Left lung (tissue), 10 donors: ENCODE results near the gene GPRIN1. TPM values are rescaled to one million over a fixed set of nuclear protein-coding genes. Genes with fewer than 3 reads are reported as not detected.

ENCODE experiments used
- ATAC-seq: fragments of 200-7000 bp; cut with Tn5 transposase; one replicate; pipeline ENCODE4 v1.9.1; 2020; ENCODE audit warnings: moderate library complexity
- DNase-seq, 4 donors: peaks; one replicate each; pipeline ENCODE4 v3.0.0-alpha.2; 2013 to 2020
- H3K27ac ChIP-seq, 2 donors: fragments of 200-600 bp; sonication (generic) in 1 of 2; one replicate each; pipeline versions ENCODE4 v1.5.0 to v1.8.0; 2020 to 2021
- H3K27me3 ChIP-seq, 2 donors: fragments of 200-600 bp; sonication (generic) in 1 of 2; one replicate each; pipeline versions ENCODE4 v1.5.0 to v1.8.0; 2020 to 2021
- H3K36me3 ChIP-seq, 2 donors: fragments of 200-600 bp; sonication (generic) in 1 of 2; one replicate each; pipeline versions ENCODE4 v1.5.0 to v1.8.0; 2020 to 2021
- H3K4me1 ChIP-seq, 2 donors: fragments of 200-600 bp; one replicate each; pipeline ENCODE4 v1.8.0; 2021
- H3K4me3 ChIP-seq, 2 donors: fragments of 200-600 bp; sonication (generic) in 1 of 2; one replicate each; pipeline versions ENCODE4 v1.5.0 to v1.8.0; 2020 to 2021; ENCODE audit warnings: mild to moderate bottlenecking in 1 of 2
- H3K9me3 ChIP-seq, 2 donors: fragments of 200-600 bp; sonication (generic) in 1 of 2; one replicate each; pipeline versions ENCODE4 v1.5.0 to v1.8.0; 2020 to 2021
- CTCF ChIP-seq, 2 donors: fragments of 200-600 bp; sonication (generic) in 1 of 2; IDR thresholded peaks; one replicate each; pipeline versions ENCODE4 v1.5.0 to v1.8.0; 2021; ENCODE audit warnings: antibody characterized with exemption in 2 of 2
- intact Hi-C, 2 donors: fragments of 100-400 bp; cut with DNase I; formaldehyde crosslinking; loops; one replicate each; pipeline versions ENCODE4 v1.11.2 to v1.14.2; 2022
- polyA plus RNA-seq, 6 donors: library from polyadenylated mRNA; unstranded; fragments of 120-200 nt; gene quantifications; one replicate each; pipeline ENCODE4 v1.2.1, GENCODE V29; 2013; ENCODE audit not compliant: insufficient read length in 6 of 6
- total RNA-seq, 2 donors: library from RNA; stranded (reverse); fragmentation: NEBNext Ultra II Directional; extraction: Animal tissue kit (Norgen Biotek cat#: 25700); gene quantifications; one replicate each; pipeline ENCODE4 v1.2.1, GENCODE V29; 2021
- donor health status: DM: no; HTN: yes; CAD: no.
- donor health status: DM: no; HTN: no; CAD: no.

Gene GPRIN1
- total and polyA plus RNA-seq, 8 donors = 0.70 to 2.6 (median 1.1) TPM

DNA sequence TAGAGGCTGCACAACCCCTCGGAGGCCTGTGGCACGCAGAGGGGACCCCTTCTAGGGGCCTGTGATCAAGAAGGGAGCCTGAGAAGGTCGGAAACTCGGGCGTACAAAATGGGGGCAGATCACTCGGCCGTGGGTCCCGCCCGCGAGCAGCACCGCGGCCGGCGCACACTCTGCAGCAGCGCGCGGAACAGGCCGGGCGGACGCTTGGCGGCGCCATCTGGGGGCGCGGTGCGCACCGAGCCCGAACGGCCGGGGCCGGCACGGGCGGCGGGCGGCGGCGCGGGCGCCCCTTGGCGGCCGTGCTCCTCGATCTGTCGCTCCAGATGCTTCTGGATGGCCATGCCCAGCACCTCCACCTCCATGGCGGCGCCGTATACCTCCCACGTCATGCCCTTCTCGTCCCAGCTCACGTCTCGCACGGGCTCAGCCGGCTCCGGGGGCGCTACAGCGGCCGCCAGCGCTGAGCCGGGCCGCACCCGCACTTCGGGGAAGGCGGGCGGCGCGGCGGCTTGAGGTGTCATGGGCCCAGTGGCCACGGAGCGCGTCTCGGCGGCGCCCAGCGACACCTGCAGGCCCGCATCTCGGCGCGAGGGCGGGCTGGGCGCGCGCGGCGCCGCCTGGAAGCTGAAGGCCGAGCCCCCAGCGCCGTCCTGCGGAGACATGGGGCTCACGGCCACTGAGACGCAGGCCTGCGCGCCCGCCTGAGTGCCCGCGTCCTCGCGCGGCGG is 13.1 kb downstream of the GPRIN1 start:
- peaks cover 0 to 42% of the 10 kb centered on the region in 2 donors for H3K27me3 ChIP-seq
- H3K36me3 ChIP-seq = no peaks in the 10 kb centered on the region
- peaks cover 0 to 10% of the 10 kb centered on the region in 2 donors for H3K4me1 ChIP-seq
- intact Hi-C loops = no loop called here
- H3K4me3 ChIP-seq = no peak overlapping the region
- DNase-seq (peak in 1 of 4 donors; percentile 39), ATAC-seq (peak; percentile 88)
- TF ChIP-seq CTCF (IDR thresholded peaks at IDR 0.05) = no peak
- H3K27ac ChIP-seq = no peak overlapping the region
- H3K9me3 ChIP-seq = no peaks in the 10 kb centered on the region

- TF ChIP-seq CTCF (IDR thresholded peaks at IDR 0.05) = no peak
- peaks cover 0 to 10% of the 10 kb centered on the region in 2 donors for H3K4me1 ChIP-seq
- intact Hi-C loops = no loop called here
- H3K9me3 ChIP-seq = no peaks in the 10 kb centered on the region
- no peak overlapping the region for H3K4me3 ChIP-seq
- no peaks in the 10 kb centered on the region for H3K36me3 ChIP-seq
- DNase-seq (no peak), ATAC-seq (no peak)
- H3K27ac ChIP-seq = no peak overlapping the region
- peaks cover 0 to 42% of the 10 kb centered on the region in 2 donors for H3K27me3 ChIP-seq
These were observed 13.8 kb downstream of the GPRIN1 start for GRCh38 chr5:176596069-176596644.

DNA sequence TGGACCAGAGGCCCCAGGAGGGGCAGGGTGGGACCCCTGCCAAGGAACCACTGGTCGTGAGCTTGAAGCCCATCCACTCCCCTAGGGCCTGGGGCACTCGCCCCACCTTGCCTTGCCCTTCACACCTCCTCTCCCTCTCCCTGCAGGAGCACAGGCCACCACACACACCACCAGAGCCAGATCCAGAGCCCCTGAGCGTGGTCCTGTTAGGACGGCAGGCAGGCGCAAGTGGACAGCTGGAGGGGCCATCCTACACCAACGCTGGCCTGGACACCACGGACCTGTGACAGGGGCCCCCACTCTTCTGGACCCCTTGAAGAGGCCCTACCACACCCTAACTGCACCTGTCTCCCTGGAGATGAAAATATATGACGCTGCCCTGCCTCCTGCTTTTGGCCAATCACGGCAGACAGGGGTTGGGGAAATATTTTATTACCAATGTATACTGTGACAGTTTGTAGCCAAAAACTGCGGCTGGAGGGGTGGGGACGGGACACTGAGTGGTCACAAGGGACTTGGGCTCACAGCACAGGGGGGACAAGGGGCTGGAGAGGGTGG is 14.5 kb downstream of the GPRIN1 start:
- H3K9me3 ChIP-seq = no peaks in the 10 kb centered on the region
- ATAC-seq = no peak
- peaks cover 0 to 42% of the 10 kb centered on the region in 2 donors for H3K27me3 ChIP-seq
- H3K4me1 ChIP-seq = peaks cover 0 to 10% of the 10 kb centered on the region in 2 donors
- H3K27ac ChIP-seq = no peak overlapping the region
- H3K36me3 ChIP-seq = no peaks in the 10 kb centered on the region
- TF ChIP-seq CTCF (IDR thresholded peaks at IDR 0.05) = no peak
- no peak overlapping the region for H3K4me3 ChIP-seq
- no peak for DNase-seq
- intact Hi-C loops = no loop called here

DNA sequence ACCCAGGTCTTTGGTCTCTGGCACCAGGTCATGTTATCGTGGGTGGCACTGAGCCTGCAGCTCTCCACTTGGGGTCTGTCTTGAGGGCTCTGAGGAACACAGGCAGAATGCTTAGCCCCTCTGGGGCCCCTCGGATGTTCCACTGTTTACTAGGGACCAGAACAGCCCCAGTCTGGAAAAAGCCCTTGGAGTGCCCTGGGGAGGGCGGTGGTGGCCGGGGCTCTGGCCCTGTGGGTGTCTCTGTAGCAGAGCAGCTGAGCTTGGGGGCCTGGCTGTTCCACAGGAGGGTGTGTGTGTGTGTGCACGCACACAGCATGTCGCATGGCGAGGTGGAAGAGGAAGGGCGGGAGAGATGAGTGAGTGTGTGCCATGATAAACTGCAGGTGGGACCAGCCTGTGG is 15.4 kb downstream of the GPRIN1 start:
- DNase-seq (no peak), ATAC-seq (no peak)
- Histone ChIP-seq H3K4me3 (no peak overlapping the region), H3K27ac (no peak overlapping the region), H3K27me3 (peaks cover 0 to 42% of the 10 kb centered on the region in 2 donors), H3K9me3 (no peaks in the 10 kb centered on the region), H3K4me1 (peaks cover 0 to 10% of the 10 kb centered on the region in 2 donors), H3K36me3 (no peaks in the 10 kb centered on the region)
- intact Hi-C loops = no loop called here
- no peak for TF ChIP-seq CTCF (IDR thresholded peaks at IDR 0.05)

- ATAC-seq (no peak), DNase-seq (no peak)
- no peaks in the 10 kb centered on the region for H3K36me3 ChIP-seq
- no peaks in the 10 kb centered on the region for H3K9me3 ChIP-seq
- no peak overlapping the region for H3K4me3 ChIP-seq
- no peak for TF ChIP-seq CTCF (IDR thresholded peaks at IDR 0.05)
- H3K4me1 ChIP-seq = peaks cover 0 to 10% of the 10 kb centered on the region in 2 donors
- intact Hi-C loops = no loop called here
- H3K27ac ChIP-seq = no peak overlapping the region
- H3K27me3 ChIP-seq = peaks cover 0 to 36% of the 10 kb centered on the region in 2 donors
These were observed 16.6 kb downstream of the GPRIN1 start for GRCh38 chr5:176593273-176593869.
